BE2C (cell line): ENCODE results near the gene MVB12B.

Experiments
- DNase-seq: peaks from one replicate; pipeline ENCODE4 v3.0.0-alpha.2; 2020
- H3K27me3 ChIP-seq: fragments of 250-450 bp; sonication (Bioruptor Pico); 2 replicates; pipeline ENCODE4 v1.5.1; 2020; ENCODE audit warnings: mild to moderate bottlenecking
- H3K36me3 ChIP-seq: fragments of 250-450 bp; sonication (Bioruptor Pico); 2 replicates; pipeline ENCODE4 v1.5.1; 2020; ENCODE audit warnings: mild to moderate bottlenecking
- H3K4me1 ChIP-seq: fragments of 250-450 bp; sonication (Bioruptor Pico); 2 replicates; pipeline ENCODE4 v1.5.1; 2020
- H3K4me3 ChIP-seq: 2 replicates; pipeline ENCODE4 v1.5.1; 2011; ENCODE audit warnings: low read depth, low read length
- H3K9me3 ChIP-seq: fragments of 250-450 bp; sonication (Bioruptor Pico); 2 replicates; pipeline ENCODE4 v1.5.1; 2020
- CTCF ChIP-seq: IDR thresholded peaks from 2 replicates; pipeline ENCODE4 v1.5.1; 2012; ENCODE audit warnings: mild to moderate bottlenecking, low read depth, low read length

The MVB12B gene

GRCh38 chr9:126318858-126319257 lies 7.8 kb upstream of the MVB12B start:
- Histone ChIP-seq H3K4me1 (no peaks in the 10 kb centered on the region), H3K27me3 (no peaks in the 10 kb centered on the region), H3K4me3 (no peak overlapping the region), H3K36me3 (no peaks in the 10 kb centered on the region), H3K9me3 (no peaks in the 10 kb centered on the region)
- no peak for DNase-seq
- TF ChIP-seq CTCF = no peak

GRCh38 chr9:126319671-126320070 lies 7.0 kb upstream of the MVB12B start:
- H3K4me1 ChIP-seq = no peaks in the 10 kb centered on the region
- H3K4me3 ChIP-seq = no peak overlapping the region
- no peak for TF ChIP-seq CTCF
- no peak for DNase-seq
- no peaks in the 10 kb centered on the region for H3K27me3 ChIP-seq
- H3K36me3 ChIP-seq = no peaks in the 10 kb centered on the region
- no peaks in the 10 kb centered on the region for H3K9me3 ChIP-seq

GRCh38 chr9:126320158-126320922 lies 6.3 kb upstream of the MVB12B start:
- TF ChIP-seq CTCF = no peak
- H3K4me3 ChIP-seq = no peak overlapping the region
- H3K36me3 ChIP-seq = no peaks in the 10 kb centered on the region
- DNase-seq = no peak
- no peaks in the 10 kb centered on the region for H3K27me3 ChIP-seq
- no peaks in the 10 kb centered on the region for H3K9me3 ChIP-seq
- H3K4me1 ChIP-seq = no peaks in the 10 kb centered on the region

GRCh38 chr9:126321742-126322141 lies 4.9 kb upstream of the MVB12B start:
- Histone ChIP-seq H3K4me1 (no peaks in the 10 kb centered on the region), H3K27me3 (no peaks in the 10 kb centered on the region), H3K9me3 (no peaks in the 10 kb centered on the region), H3K36me3 (no peaks in the 10 kb centered on the region), H3K4me3 (no peak overlapping the region)
- TF ChIP-seq CTCF = no peak
- DNase-seq = no peak

GRCh38 chr9:126325821-126326220 lies 808 bp upstream of the MVB12B start:
- H3K4me3 ChIP-seq = peak overlapping the region; percentile 59
- no peaks in the 10 kb centered on the region for H3K9me3 ChIP-seq
- no peaks in the 10 kb centered on the region; the same call in 1 of the 2 replicates for H3K4me1 ChIP-seq
- no peaks in the 10 kb centered on the region for H3K36me3 ChIP-seq
- no peak for TF ChIP-seq CTCF
- no peaks in the 10 kb centered on the region for H3K27me3 ChIP-seq
- no peak for DNase-seq

- DNase-seq = peak; percentile 20
- no peaks in the 10 kb centered on the region for H3K9me3 ChIP-seq
- no peak for TF ChIP-seq CTCF
- H3K27me3 ChIP-seq = no peaks in the 10 kb centered on the region
- H3K4me1 ChIP-seq = no peaks in the 10 kb centered on the region; the same call in 1 of the 2 replicates
- H3K4me3 ChIP-seq = peak overlapping the region; percentile 63
- H3K36me3 ChIP-seq = no peaks in the 10 kb centered on the region
These were observed 531 bp downstream of the MVB12B start for GRCh38 chr9:126327006-126327713.
